ENCODE data around the gene FAM98C.
A peak's percentile ranks its signal among the peaks of the same experiment; 100 is the strongest.

Gene FAM98C

DNA sequence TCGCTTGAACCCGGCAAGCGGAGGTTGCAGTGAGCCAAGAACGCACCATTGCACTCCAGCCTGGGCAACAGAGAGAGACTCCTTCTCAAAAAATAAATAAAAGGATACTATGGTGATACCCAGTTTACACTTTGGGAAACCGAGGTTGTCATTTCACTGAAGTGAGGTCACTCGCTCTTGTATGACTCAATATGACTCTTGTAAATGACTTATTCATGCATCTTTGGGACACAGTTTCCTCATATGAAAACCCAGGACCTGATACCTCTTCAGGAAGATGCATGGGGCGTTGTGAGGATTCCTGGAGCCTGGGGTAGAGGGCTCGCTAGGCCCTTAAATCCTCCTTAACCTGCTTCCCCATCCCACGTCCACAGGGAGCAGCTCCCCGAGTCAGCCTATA is 24.0 kb upstream of the FAM98C start:
- no peak for DNase-seq

DNA sequence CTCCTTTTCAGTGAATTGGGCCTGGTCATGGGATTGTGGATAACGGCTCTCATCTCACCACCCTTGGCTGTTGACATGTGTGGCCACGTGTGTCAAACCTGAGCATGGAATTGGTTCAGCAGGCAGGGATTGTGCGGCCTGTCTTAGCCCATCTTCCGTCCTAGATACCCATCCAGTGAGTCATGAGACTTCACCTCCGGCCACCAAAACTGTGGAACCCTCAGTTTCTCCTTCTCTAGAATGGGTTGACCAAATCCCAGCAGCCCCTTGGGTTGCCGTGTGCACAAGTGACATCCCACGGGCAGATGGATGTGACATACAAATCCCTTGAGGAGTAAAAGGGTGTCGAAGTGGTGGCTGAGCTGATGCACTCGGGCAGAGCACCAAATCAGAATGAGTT is 21.8 kb upstream of the FAM98C start:
- DNase-seq: no peak

DNA sequence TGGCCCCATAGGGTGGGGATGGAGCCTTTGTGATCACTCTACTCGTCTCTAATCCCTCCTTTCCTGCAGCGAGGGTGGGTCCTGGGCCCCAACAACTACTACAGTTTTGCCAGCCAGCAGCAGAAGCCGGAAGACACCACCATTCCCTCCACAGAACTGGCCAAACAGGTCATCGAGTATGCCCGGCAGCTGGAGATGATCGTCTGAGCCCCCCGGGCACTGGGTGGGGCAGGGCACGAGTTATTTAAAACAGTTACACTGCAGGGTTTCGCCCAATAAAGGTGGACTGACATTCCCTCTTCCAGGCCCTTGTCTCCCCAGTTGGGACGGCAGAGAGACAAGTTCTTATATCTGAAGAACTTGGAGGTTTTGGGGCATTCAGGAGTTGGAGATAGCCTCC is 19.7 kb upstream of the FAM98C start:
- no peak for DNase-seq

DNA sequence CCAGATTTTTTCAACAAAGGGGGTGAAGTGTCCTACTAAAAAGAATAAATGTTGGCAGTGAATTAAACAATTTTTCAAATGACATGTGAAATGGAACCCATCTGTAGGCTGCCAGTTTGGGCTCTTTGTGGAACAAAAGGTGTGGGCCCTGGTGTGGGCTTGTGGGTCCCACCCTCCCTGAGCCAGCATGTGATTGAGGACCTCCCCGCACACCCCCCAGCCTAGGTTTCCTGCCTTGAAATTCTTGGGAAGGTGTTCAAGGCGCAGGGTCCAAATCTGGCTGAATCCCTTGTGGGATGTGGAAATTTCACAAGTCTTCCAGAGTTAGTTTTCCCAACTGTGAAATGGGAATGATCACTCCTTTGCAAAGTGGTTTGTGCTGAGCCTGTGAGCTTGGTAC is 19.1 kb upstream of the FAM98C start:
- DNase-seq: no peak

DNA sequence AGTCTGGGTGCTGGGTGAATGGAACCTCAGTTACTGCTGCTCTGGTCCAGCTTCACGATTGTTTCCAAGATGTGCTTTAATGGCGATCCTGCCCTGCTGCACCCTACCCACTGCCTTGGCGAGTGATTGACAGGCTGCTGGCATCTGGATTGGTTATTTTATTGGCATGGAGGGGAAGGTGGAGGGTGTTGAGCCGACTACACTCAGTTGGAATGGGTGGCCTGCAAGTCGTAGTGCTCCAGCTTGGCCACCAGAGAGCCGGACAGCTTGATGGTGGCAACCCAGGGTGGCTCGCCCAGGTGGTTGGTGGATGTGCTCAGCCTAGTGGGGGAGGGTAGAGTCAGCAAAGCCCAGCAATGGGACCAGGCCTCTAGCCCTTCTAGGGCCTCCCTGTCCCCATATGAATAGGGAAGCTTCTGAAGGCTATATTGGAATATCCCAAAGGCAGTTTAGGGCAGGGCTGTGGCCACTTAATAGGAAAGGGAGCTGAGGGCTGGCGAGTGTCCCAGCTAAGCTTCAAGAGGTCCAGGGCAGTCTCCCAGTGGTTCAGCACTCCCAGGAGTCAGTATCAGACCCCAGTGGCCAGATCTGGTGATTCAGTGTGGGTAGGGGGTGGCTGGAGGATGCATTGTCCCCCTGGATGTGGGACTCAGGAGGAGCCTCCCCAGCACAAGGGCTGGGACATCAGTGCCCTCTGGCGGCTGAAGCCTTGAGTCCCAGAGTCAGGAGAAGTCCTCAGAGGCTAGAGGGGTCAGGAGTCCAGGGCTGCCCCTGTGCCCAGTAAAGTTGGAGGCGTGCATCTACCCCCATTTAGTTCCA is 18.5 kb upstream of the FAM98C start:
- DNase-seq: no peak

DNA sequence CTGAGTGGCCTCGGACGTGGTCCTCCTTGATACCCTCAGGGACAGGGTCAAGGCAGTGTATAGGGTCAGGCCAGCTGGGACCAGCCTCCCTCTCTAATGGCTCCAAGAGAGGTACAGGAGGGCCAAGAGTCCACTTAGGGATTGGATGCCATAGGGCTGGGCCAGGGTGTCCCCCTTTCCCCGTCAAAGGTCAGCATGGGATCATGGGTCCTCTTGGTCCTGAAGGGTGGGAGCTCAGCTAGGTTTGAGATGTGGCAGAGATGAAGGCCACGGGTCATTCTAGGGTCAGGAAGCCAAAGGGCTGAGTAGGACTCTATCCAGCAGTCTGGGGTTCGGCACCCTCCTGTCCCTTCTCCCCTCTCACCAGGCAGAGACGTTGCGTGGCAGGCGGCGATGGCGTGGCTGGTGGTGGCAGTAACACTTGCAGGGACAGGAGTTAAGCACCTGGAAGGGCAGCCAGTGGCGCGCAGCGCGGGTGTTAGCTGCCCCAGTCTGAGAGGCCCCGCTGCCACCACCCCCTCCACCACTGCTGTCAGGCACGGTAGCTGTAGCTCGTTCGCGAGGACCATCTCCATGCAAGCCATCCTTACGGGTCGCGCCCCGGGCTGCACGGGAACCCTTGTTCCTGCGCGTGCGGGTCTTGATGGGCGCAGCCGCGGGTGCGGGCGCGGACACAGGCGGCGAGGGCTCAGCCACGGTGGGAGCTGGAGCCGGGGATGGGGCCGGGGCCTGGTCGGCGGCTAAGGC is 17.7 kb upstream of the FAM98C start:
- DNase-seq: no peak

DNA sequence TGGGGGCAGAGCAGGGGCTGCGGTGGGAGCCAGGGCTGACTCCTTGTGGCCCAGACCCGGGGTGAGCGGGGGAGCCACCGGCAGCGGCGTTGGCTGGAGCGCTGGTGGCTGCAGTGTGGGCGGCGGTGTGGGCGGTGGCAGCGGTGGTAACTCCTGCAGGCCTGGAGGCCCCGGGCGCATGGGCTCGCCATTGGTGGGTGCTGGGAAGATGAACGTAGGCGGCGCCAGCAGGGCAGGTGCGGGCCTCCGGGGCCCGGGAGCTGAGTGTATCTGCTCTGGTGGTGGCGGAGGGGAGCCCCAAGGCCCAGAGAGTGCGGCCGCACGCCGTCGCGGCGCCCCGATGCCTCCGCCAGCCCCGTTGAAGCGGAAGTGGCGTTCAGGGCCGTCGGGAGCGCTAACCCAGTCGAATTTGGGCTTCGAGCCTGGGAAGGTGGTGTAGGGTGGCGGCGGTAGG is 17.1 kb upstream of the FAM98C start:
- no peak for DNase-seq

DNA sequence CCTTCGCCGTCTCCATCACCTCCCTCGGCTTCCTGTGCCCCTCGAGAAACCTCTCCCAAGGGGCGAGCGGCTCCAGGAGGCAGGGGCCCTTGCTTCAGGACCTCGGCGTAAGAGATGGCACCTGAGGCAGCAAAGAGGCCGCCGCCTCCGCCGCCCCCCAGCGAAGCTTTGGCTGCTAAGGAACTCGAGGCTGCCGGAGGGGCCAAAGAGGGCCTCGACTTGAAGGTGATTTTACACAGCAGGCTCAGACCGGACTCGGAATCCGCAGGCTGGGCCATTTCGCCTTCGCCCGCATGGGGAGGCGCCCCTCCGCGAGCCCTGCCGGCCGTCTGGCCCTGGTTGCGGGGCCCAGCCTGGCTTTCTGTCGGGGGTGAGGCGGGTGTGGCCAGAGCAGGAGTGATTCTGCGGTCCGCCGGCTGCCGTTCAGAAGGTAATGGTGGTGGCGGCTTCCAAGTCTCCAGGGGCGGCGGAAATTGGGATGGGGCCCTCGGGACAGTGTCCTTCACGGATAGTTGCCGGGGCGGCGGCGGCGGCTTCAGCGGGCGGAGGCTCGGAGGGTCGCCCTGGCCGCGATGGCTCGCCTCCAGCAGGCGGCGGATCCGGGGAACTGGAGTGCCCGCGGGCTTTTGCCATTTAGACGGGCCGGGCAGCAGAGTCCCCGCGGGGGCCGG is 16.5 kb upstream of the FAM98C start:
- DNase-seq: no peak

DNA sequence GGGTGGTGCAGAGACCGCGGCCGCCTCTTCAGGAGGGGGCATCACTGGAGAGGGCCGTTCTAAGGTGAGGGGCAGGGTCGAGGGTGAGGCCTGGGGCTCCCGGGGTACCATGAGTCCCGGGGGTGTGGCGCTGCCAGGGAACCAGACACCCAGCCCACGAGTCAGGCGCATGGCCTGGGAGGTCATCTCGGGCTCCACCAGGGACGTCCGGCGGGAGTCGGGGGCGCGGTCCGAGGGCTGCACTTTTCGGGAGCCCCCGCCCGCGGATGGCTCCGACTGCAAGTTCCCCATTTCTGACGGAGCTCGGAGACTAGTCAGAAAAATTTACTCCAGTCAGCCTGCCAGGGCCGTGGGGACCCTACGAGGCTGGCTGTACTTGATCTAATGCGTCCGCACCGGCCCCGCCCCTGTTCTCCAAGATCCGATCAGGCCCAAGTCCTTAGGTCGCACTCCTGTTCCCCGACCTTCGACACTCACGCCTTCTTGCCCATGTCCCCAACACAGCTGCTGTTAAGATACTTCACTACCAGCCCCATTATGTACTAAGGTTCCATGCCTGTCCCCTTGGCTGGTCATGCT is 15.8 kb upstream of the FAM98C start:
- no peak for DNase-seq

DNA sequence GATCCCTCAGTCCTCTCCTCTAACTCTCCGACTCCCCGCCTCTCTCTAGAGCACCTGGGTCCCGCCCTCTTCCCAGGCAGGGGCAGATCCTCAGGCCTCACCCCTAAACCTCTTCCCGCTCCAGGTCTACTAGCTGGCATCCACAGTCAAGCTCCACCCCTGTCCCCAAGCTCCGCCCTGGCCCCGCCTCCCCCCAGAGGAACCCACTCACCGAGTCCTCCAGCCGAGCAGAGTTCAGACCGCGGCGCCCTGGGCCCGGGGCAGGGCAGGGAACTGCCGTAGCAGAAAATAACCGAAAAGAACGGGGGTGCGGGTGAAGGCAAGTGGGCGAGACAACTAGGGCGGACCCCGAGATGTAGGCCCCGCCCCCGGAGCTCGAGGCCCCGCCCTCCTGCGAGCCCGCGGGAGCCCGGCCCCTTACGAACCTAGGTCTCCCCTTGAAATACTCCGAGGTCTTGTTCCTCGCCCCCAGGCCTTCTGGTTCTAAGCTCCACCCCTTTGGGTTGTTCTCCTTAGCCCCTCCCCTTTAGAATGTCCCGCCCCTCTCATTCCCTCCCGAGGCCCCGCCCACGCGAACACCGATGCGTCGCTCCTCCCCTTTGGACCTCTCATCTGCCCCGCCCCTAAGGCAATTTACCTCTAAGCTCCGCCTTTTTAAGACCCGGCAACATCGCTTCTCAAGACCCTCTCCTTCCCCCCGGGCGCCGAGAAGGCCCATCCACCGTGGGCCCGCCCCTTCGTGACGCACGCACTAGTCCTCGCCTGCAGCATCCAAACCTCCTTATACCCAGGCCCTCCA is 15.1 kb upstream of the FAM98C start, which contains the start of gene GGN:
TSS of gene GGN (minus strand) at position 485 of the 799 bp plus-strand sequence. CDS start 773 bp downstream, outside the sequence.
- DNase-seq: peak; percentile 85

DNA sequence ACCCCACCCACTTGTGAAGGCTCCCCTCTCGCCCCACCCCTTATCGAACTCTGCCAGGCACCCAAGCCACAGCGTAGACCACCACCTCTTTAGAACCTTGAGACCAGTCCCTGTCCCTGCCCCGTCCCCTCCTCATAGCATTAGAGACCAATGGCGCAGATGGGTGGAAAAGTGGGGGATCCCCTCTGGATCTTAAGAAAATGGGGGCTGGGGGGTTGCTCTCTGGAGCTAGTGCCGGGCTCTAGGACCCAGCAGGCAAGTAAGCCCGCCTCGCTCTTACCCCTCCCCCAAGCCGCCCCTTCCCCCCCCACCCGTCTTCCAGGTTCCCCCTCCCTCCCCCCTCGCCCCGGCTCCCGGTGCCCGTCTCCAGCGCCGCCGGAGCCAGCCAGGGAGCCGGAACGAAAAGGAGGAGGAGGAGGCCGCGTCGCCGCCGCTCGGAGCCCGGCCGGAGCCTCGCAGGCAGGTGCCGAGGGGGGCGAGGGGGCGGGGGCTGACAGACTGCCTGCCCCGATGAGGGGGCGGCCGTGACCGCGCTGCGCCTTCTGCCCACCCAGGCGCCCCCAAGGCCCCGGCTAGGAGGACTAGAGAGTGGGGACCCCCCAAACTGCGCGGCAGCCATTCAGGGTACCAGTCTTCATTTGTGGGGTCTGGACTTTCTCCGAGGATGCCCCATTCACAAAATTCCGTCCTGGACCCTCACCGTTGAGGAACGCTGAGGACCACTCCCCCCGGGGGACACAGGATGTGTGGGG is 14.4 kb upstream of the FAM98C start, which contains the start of gene SPRED3:
TSS of gene SPRED3 (plus strand) at position 349 of the 752 bp plus-strand sequence. CDS start 1,606 bp downstream, outside the sequence.
- DNase-seq: peak; percentile 66

DNA sequence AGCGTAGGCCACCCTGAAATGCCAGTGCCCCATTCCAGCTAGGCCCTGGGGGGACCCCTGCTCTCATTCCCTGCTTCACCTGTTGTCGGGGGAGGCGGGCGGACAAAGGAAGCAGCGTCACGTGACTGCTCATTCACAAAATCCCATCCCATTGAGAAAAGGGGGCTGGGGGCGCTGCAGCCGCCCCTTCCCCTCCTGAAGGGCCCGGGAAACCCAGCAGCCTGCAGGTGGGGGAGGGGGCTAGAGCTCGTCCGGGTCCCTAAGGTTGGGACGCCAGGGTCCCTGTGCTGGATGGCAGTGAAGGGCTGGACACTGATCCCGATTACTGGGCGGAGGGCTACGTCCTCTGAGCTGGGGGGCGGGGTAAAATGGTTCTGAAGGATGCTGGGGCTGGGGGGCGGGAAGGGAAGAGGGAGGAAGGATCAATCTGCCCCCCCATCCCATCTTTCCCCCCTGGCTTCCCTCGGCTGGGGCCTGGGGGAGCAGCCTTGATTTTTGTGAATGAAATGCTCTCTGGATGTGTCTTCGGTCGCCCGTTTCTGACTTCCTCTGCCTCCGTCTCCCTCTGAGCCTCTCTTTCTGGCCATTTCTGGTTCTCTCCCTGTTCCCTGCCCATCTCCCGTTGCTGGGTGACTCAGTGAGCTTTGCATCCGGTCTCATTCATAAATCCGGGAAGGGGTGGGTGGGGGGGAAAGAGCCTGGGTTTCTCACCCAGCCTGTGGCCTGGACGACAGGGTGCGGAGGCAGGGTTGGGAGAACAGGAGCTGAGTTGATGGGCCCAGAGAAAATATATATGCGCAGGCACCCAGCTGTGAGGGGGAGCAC is 13.6 kb upstream of the FAM98C start:
- no peak for DNase-seq

DNA sequence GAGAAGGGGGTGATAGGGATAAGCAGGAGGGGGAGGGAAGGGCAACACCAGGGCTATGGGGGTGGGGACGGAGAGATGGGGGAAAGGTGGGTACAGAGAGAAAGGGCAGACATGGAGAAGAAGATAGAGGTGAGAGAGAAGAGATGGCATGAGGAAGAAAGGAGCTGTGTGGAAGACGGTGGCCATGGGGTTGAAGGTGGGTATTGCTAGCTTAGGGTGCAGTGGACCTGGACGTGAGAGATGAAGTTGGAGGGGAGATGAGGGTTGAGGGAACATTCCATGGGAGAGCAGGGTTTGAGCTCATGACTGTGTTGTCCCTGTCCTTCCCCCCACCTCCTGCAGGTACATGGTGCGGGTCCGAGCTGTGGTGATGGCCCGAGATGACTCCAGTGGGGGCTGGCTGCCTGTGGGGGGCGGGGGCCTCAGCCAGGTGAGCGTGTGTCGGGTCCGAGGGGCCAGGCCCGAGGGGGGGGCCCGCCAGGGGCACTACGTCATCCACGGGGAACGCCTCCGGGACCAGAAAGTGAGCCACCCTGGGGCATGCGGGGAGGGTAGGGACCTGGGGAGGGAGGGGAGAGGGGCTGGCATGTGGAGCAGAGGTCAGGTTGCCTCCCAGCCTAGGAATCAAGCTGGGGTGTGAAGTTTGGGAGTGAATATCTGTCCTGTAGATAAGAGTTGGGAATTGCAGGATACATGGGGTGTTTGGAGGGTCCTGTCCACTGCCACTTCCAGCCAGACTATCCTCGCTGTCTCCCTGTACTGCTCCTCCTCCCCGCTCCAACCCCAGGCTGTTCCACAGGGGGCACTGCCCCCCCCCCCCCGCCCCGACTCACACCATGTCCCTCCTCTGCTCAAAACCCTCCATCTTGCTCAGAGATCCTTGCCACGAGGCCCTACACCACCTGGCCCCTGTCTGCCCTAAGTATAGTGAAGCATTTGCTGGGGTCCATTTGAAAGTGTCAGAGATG is 12.7 kb upstream of the FAM98C start:
- no peak for DNase-seq

DNA sequence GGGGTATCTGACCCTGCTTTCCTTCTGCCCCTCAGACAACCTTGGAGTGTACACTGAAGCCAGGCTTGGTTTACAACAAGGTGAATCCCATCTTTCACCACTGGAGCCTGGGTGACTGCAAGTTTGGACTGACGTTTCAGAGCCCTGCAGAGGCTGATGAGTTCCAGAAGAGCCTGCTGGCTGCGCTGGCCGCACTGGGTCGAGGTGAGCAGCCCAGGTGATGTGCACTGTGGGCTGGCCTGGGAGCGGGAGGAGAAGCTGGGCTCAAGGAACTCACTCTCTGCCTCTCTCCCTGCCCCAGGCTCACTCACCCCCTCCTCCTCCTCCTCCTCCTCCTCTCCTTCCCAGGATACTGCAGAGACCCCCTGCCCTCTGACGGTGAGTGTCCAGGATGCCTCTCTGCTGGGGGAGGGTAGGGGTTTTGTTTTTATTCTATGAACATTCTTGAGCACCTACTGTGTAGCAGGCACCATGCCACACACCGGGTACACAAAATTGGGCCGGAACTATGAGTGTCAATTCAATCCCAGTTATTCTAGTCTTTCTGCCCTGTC is 10.9 kb upstream of the FAM98C start:
- no peak for DNase-seq

DNA sequence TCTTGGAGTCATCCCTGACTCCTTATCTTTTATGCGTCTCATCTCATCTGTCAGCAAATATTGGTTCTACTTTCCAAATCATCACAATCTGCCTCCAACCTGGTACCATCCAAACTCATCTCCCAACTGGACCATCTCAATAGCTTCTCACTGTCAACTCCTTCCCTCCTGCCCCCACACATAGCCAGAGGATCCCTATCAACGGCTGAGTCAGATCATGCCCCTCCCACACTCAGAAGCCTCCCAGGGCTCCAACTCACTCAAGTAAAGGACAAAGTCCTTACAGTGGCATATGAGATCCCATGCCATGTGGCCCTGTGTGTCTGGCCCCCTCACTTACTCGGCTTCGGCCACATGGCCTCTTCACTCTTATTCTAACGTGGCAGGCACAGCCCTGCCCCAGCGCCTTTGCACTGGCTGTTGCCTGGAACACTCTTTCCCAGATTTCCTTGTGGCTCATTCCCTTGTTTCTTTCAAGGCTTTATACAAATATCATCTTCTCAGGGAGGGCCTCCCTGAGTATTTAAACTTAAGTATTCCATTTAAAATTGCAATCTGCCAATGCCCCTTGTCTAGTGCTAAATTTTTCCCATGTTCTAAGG is 10.1 kb upstream of the FAM98C start:
- no peak for DNase-seq

DNA sequence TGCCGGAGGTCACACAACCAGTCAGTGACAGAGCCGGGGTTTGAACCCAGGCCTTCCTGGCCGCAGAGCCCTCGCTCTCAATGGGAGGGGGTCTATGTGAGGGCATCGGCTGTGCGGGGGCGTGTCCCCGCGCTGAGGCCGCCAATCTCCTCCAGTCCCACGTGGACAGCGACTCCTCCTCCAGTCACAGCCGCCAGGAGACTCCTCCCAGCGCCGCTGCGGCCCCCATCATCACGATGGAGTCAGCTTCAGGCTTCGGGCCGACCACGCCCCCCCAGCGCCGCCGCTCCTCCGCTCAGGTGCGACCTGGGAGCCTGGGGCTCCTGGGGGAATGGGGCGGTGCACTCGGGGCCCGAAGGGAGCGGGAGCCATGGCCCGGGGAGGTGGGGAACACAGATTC is 8.4 kb upstream of the FAM98C start:
- no peak for DNase-seq

DNA sequence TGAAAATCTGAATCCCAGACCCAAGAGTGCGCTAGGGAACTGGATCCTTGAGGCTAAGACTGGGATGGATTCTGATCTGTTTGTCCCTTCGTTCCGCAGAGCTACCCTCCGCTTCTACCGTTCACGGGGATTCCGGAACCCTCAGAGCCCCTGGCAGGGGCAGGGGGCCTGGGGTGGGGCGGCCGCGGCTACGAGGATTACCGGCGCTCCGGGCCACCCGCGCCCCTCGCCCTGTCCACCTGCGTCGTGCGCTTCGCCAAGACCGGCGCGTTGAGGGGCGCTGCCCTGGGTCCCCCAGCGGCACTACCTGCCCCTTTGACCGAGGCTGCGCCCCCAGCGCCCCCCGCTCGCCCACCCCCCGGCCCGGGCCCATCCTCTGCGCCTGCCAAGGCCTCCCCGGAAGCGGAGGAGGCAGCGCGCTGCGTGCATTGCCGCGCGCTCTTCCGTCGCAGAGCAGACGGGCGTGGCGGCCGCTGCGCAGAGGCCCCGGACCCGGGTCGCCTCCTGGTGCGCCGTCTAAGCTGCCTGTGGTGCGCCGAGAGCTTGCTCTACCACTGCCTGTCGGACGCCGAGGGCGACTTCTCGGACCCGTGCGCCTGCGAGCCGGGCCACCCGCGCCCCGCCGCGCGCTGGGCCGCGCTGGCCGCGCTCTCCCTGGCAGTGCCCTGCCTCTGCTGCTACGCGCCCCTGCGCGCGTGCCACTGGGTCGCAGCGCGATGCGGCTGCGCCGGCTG is 7.3 kb upstream of the FAM98C start:
- no peak for DNase-seq

DNA sequence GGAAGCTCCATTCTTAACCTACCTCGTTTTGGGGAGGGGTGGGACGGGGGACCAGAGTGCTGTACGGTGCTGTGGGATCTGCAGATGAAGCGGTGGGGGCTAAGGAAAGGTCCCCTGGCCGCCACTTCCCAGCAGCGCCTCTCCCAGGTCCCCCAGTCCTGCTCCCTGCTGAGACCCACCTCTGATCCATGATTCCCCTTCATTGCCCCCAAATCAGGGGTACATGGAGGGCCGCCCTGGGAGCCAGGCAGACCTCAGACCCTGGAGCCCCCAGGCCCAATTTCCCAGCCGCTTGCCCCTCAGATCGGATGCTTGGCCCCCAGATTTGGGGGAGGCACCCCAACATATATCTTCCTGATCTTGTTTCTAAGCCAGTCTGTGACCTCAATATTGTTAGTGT is 3.8 kb upstream of the FAM98C start:
- no peak for DNase-seq
